Central memory CD4-positive, alpha-beta T cell (primary cell): Measurements from ENCODE around the gene POU2F2.

Source experiments
- DNase-seq: peaks from one replicate; pipeline ENCODE4 v3.0.0; 2022

POU2F2 gene

GRCh38 chr19:42099336-42099925, 32.8 kb downstream of the POU2F2 start:
- no peak for DNase-seq

- DNase-seq: no peak
These were observed 33.5 kb downstream of the POU2F2 start for GRCh38 chr19:42098781-42099180.

- DNase-seq: no peak
These were observed 34.8 kb downstream of the POU2F2 start for GRCh38 chr19:42097461-42097860.

- no peak for DNase-seq
These were observed 35.9 kb downstream of the POU2F2 start for GRCh38 chr19:42096255-42096837.

- DNase-seq: no peak
These were observed 36.4 kb downstream of the POU2F2 start for GRCh38 chr19:42095814-42096230.

- no peak for DNase-seq
These were observed 37.0 kb downstream of the POU2F2 start for GRCh38 chr19:42095142-42095813.

GRCh38 chr19:42093926-42094325, 38.3 kb downstream of the POU2F2 start:
- DNase-seq: no peak

- DNase-seq: no peak
These were observed 38.7 kb downstream of the POU2F2 start for GRCh38 chr19:42093505-42093904.

GRCh38 chr19:42092350-42092749, 39.9 kb downstream of the POU2F2 start:
- DNase-seq: peak; percentile 20

GRCh38 chr19:42091742-42092141, 40.5 kb downstream of the POU2F2 start:
- no peak for DNase-seq

- DNase-seq: no peak
These were observed 40.9 kb downstream of the POU2F2 start for GRCh38 chr19:42091300-42091699.

- DNase-seq: no peak
These were observed 41.6 kb downstream of the POU2F2 start for GRCh38 chr19:42090672-42091071.

GRCh38 chr19:42089772-42090171, 42.5 kb downstream of the POU2F2 start:
- DNase-seq: no peak

- no peak for DNase-seq
These were observed 43.0 kb downstream of the POU2F2 start for GRCh38 chr19:42089191-42089750.

- DNase-seq: no peak
These were observed 43.6 kb downstream of the POU2F2 start for GRCh38 chr19:42088471-42089190.

GRCh38 chr19:42086770-42087550, 45.3 kb downstream of the POU2F2 start:
- DNase-seq: no peak

- no peak for DNase-seq
These were observed 46.0 kb downstream of the POU2F2 start for GRCh38 chr19:42086188-42086736.

- no peak for DNase-seq
These were observed 48.7 kb downstream of the POU2F2 start for GRCh38 chr19:42083537-42083936.

- no peak for DNase-seq
These were observed 50.6 kb downstream of the POU2F2 start for GRCh38 chr19:42081584-42082203.

GRCh38 chr19:42080764-42081375, 51.4 kb downstream of the POU2F2 start:
- DNase-seq: no peak
